ENCODE results near the gene PTCD3. TPM values are rescaled to one million over a fixed set of nuclear protein-coding genes. Genes with fewer than 3 reads are reported as not detected.
A peak's percentile ranks its signal among the peaks of the same experiment; 100 is the strongest.

PTCD3 gene
- 100 to 1,000 TPM in 1 of 2 donors, 10 to 100 TPM in 1; 96.2 to 108 TPM for total RNA-seq

- TF ChIP-seq, protein P1, sequence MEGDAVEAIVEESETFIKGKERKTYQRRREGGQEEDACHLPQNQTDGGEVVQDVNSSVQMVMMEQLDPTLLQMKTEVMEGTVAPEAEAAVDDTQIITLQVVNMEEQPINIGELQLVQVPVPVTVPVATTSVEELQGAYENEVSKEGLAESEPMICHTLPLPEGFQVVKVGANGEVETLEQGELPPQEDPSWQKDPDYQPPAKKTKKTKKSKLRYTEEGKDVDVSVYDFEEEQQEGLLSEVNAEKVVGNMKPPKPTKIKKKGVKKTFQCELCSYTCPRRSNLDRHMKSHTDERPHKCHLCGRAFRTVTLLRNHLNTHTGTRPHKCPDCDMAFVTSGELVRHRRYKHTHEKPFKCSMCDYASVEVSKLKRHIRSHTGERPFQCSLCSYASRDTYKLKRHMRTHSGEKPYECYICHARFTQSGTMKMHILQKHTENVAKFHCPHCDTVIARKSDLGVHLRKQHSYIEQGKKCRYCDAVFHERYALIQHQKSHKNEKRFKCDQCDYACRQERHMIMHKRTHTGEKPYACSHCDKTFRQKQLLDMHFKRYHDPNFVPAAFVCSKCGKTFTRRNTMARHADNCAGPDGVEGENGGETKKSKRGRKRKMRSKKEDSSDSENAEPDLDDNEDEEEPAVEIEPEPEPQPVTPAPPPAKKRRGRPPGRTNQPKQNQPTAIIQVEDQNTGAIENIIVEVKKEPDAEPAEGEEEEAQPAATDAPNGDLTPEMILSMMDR (IDR thresholded peaks at IDR 0.05): no peak
- H3K27ac ChIP-seq: peak within 1 kb of the TSS; percentile 35
- H3K4me1 ChIP-seq: peaks cover 3% of the 10 kb centered on the region
- intact Hi-C loops (cut with DNase I): no loop called here
- H3K9ac ChIP-seq (ENCODE audit: low read depth in 2 of 2, low read length in 2 of 2): peak within 1 kb of the TSS; percentile 67 to 86
- H3K36me3 ChIP-seq: no peaks in the 10 kb centered on the region
- H3K9me3 ChIP-seq: no peaks in the 10 kb centered on the region
- H3K27me3 ChIP-seq: no peaks in the 10 kb centered on the region
- peak; percentile 96 for DNase-seq
- peak within 1 kb of the TSS; percentile 90 for H3K4me3 ChIP-seq
Observed at GRCh38 chr2:86105969-86106945, at the start of gene PTCD3. TSS of gene PTCD3 (plus strand) at chr2:86106235. CDS start at chr2:86106248, 13 bp downstream.

DNA sequence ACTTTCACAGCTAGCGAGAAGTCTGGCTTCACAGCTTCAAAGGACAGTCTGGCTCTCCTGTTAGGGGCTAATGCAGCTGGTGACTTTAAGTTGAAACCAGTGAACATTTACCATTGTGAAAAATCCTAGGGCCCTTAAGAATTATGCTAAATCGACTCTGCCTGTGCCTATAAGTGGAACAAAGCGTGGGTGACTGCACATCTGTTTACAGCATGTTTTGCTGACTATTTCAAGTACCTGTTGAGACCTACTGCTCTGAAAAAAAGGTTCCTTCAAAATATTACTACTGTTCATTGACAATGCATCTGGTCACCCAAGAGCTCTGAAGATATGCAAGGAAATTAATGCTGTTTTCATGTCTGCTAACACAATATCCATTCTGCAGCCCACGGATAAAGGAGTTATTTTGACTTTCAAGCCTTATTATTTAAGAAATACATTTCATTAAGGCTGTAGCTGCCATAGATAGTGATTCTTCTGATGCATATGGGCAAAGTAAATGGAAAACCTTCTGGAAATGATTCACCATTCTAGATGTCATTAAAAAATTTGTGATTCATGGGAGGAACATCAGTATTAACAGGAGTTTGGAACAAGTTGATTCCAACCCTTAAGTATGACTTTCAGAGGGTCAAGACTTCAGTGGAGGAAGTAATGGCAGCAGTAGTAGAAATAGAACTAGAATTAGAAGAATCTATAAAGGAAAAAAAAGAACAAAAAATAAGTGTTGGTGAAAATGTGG lies 49.3 kb upstream of the PTCD3 start:
- H3K4me3 ChIP-seq: no peak overlapping the region
- H3K9me3 ChIP-seq: no peaks in the 10 kb centered on the region
- no peaks in the 10 kb centered on the region for H3K36me3 ChIP-seq
- no peak for DNase-seq
- intact Hi-C loops (cut with DNase I): no loop called here
- no peak overlapping the region for H3K27ac ChIP-seq
- no peaks in the 10 kb centered on the region for H3K27me3 ChIP-seq
- TF ChIP-seq, protein P1 (IDR thresholded peaks at IDR 0.05): no peak
- no peaks in the 10 kb centered on the region for H3K4me1 ChIP-seq
- no peak overlapping the region for H3K9ac ChIP-seq (ENCODE audit: low read depth in 2 of 2, low read length in 2 of 2)

- DNase-seq: no peak
- Histone ChIP-seq H3K36me3 (no peaks in the 10 kb centered on the region), H3K27me3 (no peaks in the 10 kb centered on the region), H3K9me3 (no peaks in the 10 kb centered on the region), H3K4me1 (no peaks in the 10 kb centered on the region), H3K4me3 (no peak overlapping the region), H3K27ac (no peak overlapping the region), H3K9ac (ENCODE audit: low read depth in 2 of 2, low read length in 2 of 2) (no peak overlapping the region)
- TF ChIP-seq, protein P1 (IDR thresholded peaks at IDR 0.05): no peak
- intact Hi-C loops (cut with DNase I): no loop called here
Observed at GRCh38 chr2:86062043-86062442, 44.0 kb upstream of the PTCD3 start.

DNA sequence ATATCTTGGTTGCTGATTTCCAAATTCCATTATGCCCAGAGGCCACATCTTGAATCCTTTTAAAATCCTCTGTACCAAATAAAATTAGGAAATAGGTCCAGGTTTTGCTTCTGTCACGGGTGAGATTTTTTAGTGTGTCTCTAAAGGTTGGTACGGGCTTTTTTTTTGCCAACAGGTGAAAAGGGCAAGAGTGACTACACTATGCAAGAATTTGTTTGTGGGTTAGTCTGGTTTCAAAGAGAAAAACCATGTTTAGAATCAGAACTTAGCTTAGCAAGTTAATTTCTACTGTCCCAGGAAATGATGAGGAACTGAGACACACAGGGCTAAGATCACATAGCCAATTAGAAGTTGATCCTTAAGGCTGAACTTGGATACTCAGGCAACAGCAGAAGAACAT lies 42.0 kb upstream of the PTCD3 start:
- no peaks in the 10 kb centered on the region for H3K36me3 ChIP-seq
- H3K4me1 ChIP-seq: no peaks in the 10 kb centered on the region
- no peak for DNase-seq

GRCh38 chr2:86065512-86065911 lies 40.5 kb upstream of the PTCD3 start:
- TF ChIP-seq, protein P1 (IDR thresholded peaks at IDR 0.05): no peak
- no peak for DNase-seq
- H3K9ac ChIP-seq (ENCODE audit: low read depth in 2 of 2, low read length in 2 of 2): no peak overlapping the region
- H3K9me3 ChIP-seq: no peaks in the 10 kb centered on the region
- intact Hi-C loops (cut with DNase I): no loop called here
- H3K27ac ChIP-seq: no peak overlapping the region
- H3K4me3 ChIP-seq: no peak overlapping the region
- H3K27me3 ChIP-seq: no peaks in the 10 kb centered on the region
- H3K4me1 ChIP-seq: no peaks in the 10 kb centered on the region
- peaks cover 6% of the 10 kb centered on the region for H3K36me3 ChIP-seq

More for the DNA sequence above, 42.0 kb upstream of the PTCD3 start:
- H3K4me3 ChIP-seq: no peak overlapping the region
- intact Hi-C loops (cut with DNase I): no loop called here
- H3K9ac ChIP-seq (ENCODE audit: low read depth in 2 of 2, low read length in 2 of 2): no peak overlapping the region
- TF ChIP-seq, protein P1 (IDR thresholded peaks at IDR 0.05): no peak
- H3K27me3 ChIP-seq: no peaks in the 10 kb centered on the region
- H3K9me3 ChIP-seq: no peaks in the 10 kb centered on the region
- no peak overlapping the region for H3K27ac ChIP-seq
